Lower leg skin (tissue), 3 donors: Measurements from ENCODE around the gene SYNE2.

Experiments used
- CTCF ChIP-seq, 3 donors: fragments of 450-650 bp; IDR thresholded peaks; one replicate each; pipeline ENCODE4 v1.5.1; 2016; ENCODE audit warnings: antibody characterized with exemption in 3 of 3, mild to moderate bottlenecking in 3 of 3, moderate library complexity in 2 of 3
- POLR2A ChIP-seq, 2 donors: fragments of 450-650 bp; IDR thresholded peaks; one replicate each; pipeline ENCODE4 v1.6.1; 2016 to 2017; ENCODE audit warnings: antibody characterized with exemption in 2 of 2, mild to moderate bottlenecking in 1 of 2, moderate library complexity in 1 of 2

DNA sequence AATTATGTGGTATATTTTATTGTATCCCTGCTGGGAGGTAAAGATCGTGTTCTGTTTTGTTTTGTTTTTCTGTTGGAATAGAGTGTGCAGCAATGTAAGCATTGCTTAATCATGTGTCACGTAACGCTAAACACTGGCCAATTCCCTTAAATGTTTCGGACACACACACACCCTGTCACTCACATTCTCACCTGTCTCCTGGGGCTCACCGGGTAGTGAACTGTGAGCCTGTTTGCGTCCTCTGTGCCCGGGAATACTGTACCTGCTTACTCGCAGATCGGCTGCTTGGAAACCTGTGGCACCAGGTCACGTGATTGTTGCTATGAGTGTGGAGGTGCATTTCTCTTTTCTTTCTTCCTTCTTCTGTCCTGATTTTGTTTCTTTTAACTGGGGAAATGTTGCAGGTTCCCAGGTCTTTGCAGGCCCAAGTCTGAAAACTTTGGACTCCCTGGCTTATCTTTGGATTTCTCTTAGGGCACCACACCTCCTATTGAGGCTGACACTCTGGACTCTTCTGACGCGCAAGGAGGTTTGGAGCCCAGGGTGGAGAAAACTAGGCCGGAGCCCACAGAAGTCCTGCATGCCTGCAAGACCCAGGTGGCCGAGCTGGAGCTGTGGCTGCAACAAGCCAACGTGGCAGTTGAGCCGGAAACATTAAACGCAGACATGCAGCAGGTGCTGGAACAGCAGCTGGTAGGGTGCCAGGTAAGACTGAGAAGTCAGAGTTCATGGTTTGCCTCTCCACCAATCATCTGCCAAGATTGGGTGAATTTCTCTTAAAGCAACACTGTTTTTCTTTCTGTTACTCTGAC lies 260.3 kb downstream of the SYNE2 start:
- no peak for TF ChIP-seq CTCF (IDR thresholded peaks at IDR 0.05)
- no peak for TF ChIP-seq POLR2A (IDR thresholded peaks at IDR 0.05)
